Duodenal mucosa (tissue), 2 donors: ENCODE measurements around the gene CELA1.
"Not testable (repeated sequence)": the region's sequence is repeated elsewhere in the genome, so short reads cannot be mapped to it uniquely, and the experiment has no call there.

Experiments used
- H3K27ac ChIP-seq: one replicate; pipeline ENCODE4 v1.7.0; 2013; ENCODE audit warnings: low read depth, low read length
- H3K27me3 ChIP-seq, 2 donors: one replicate each; pipeline ENCODE4 v1.7.0; 2013; ENCODE audit warnings: low read length in 2 of 2, control low read depth in 1 of 2; ENCODE audit not compliant: insufficient read depth in 2 of 2, control insufficient read depth in 1 of 2
- H3K36me3 ChIP-seq, 2 donors: one replicate each; pipeline ENCODE4 v1.7.0; 2013; ENCODE audit warnings: low read length in 2 of 2, control low read depth in 1 of 2; ENCODE audit not compliant: insufficient read depth in 2 of 2, control insufficient read depth in 1 of 2
- H3K4me1 ChIP-seq, 2 donors: one replicate each; pipeline ENCODE4 v1.7.0; 2013; ENCODE audit warnings: low read length in 2 of 2, control low read depth in 1 of 2; ENCODE audit not compliant: insufficient read depth in 2 of 2, control insufficient read depth in 1 of 2
- H3K4me3 ChIP-seq, 2 donors: one replicate each; pipeline ENCODE4 v1.7.0; 2013; ENCODE audit warnings: low read length in 2 of 2, low read depth in 1 of 2
- H3K9ac ChIP-seq, 2 donors: one replicate each; pipeline ENCODE4 v1.7.0; 2013; ENCODE audit warnings: low read length in 2 of 2, low read depth in 1 of 2
- H3K9me3 ChIP-seq, 2 donors: one replicate each; pipeline ENCODE4 v1.7.0; 2013; ENCODE audit warnings: low read length in 2 of 2, control low read depth in 1 of 2; ENCODE audit not compliant: control insufficient read depth in 1 of 2

The CELA1 gene

DNA sequence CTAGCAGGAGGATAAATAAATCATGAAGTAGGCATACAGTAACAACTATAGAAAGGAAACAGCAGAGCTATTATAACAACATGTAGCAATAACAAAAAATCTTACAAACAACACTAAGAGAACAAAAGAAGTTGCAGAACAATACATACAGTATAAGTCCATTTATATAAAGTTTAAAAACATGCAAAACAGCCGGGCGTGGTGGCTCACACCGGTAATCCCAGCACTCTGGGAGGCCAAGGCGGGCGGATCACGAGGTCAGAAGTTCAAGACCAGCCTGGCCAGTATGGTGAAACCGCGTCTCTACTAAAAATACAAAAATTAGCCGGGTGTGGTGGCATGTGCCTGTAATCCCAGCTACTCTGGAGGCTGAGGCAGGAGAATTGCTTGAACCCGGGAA lies 52.4 kb downstream of the CELA1 start:
- not testable (repeated sequence) for H3K36me3 ChIP-seq, H3K4me1 ChIP-seq, H3K9ac ChIP-seq, H3K4me3 ChIP-seq, H3K27me3 ChIP-seq, H3K9me3 ChIP-seq, H3K27ac ChIP-seq

DNA sequence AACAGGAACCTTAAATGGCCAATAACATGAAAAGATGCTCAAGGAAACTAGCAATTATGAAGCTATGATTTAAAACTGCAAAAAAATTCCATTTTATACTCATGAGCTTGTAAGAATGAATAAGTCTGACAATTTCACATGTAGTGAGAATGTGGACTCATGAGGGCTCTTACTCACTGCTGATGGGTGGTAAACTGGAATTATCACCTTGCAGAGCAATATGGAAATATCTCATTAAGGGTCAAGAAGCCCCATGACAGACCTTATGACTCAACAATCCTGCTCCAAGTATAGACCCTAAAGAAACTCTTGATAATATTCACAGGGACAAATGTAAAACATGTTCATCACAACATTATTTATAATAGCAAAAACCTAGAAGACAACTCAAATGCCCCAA lies 52.8 kb downstream of the CELA1 start:
- Histone ChIP-seq H3K9me3 (no peaks in the 10 kb centered on the region), H3K9ac (no peak overlapping the region), H3K27me3 (no peaks in the 10 kb centered on the region), H3K4me1 (no peaks in the 10 kb centered on the region), H3K4me3 (no peak overlapping the region), H3K36me3 (no peaks in the 10 kb centered on the region), H3K27ac (no peak overlapping the region)

DNA sequence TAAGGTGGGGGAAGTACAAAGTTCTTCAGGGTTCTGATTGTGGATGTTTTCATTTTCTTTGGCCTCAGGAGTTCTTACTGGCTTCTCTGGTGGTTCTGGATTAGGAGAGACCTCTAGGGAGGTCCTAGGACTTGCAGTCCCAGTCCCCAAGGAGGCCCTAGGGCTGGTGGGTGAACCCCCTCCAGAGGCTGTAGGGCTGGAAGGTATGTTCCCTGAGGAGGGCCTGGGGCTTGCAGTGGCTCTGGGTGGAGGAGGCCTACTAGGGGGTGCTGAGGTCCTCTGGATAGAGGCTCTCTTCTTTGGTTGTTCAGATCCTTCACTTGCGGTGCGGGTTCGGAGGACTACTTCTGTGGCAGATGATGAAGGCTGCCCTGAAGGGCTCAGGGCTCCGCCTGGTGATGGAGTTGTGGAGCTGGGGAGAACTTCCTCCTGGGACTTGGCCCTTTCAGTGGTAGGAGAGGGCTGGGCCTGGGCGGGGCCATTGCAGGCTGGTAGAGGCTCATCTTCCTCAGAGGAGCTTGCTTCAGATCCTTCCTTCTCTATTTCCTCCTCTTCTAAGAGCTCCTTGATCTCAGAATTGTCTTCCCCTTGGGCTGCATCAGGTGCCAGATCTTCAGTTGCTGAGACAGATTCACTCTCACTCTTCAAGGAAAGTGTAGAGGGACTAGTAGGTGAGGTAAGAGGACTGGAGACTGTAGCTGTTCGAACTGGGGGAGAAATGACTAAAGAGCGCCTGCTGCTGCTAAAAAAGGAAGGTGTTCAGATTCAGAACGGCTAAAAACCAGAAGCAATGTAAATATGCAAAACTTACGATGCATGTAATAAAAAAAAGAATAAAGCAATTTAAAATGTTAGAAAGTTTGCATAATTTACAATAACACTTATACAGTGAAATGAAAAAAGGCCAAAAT lies 54.6 kb downstream of the CELA1 start:
- H3K27ac ChIP-seq, H3K9me3 ChIP-seq, H3K4me1 ChIP-seq, H3K4me3 ChIP-seq, H3K36me3 ChIP-seq, H3K9ac ChIP-seq, H3K27me3 ChIP-seq: not testable (repeated sequence)

DNA sequence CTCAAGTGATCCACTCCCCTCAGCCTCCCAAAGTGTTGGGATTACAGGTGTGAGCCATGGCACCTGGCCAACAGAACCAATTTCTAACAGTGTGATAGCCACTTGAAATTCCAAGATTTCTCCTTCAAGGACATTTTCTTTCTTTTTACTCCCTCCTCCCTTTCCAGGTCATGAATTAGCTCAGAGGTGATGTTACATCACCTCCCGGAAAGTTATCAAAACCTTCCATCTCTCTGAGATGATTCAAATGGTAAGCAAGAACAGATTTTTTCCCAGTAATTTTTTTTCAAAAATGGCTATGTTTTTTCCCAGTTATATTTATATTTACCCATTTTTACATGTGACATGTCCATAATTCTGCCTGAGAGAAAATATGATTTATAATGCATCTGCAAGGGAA lies 60.6 kb downstream of the CELA1 start:
- no peaks in the 10 kb centered on the region for H3K9me3 ChIP-seq
- no peak overlapping the region for H3K27ac ChIP-seq
- peaks cover 0 to 5% of the 10 kb centered on the region in 2 donors for H3K36me3 ChIP-seq
- no peak overlapping the region for H3K9ac ChIP-seq
- H3K4me3 ChIP-seq, result no peak overlapping the region
- no peaks in the 10 kb centered on the region for H3K27me3 ChIP-seq
- H3K4me1 ChIP-seq, result no peaks in the 10 kb centered on the region

DNA sequence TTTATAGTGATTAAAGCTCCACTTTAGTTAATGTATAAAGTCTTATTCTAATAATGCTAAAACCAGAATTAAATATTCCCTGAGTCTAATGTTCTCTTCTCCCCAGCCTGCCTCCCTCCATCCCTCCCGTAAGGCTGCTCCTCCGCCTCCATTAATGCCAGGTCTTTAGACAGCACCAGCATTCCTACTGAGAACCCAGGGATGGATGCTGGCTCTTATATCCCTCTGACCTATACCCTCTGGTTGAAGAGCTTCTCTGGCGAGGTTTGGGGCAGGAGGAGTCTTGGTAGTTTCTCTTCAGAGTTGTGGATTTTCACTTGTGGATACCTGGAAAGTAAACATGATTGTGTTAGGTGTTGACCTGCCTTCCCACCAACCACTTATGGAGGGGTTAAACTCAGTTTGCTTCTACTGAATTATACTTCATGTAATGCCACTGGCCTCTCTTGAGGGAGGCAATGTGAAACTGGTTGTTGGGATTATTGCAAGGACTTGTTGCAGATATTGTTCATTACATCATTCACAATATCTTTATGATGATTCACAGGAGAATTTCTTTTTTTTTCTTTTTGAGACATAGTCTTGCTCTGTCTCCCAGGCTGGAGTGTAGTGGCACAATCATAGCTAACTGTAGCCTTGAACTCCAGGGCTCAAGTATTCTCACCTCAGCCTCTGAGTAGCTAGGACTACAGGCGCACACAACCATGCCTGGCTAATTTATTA lies 65.1 kb downstream of the CELA1 start:
- H3K4me1 ChIP-seq, result no peaks in the 10 kb centered on the region
- no peak overlapping the region for H3K9ac ChIP-seq
- no peaks in the 10 kb centered on the region for H3K27me3 ChIP-seq
- H3K27ac ChIP-seq, result no peak overlapping the region
- H3K36me3 ChIP-seq, result peaks cover 0 to 5% of the 10 kb centered on the region in 2 donors
- H3K9me3 ChIP-seq, result no peaks in the 10 kb centered on the region
- H3K4me3 ChIP-seq, result no peak overlapping the region
